Measurements from ENCODE around the gene UBE2L3. TPM values are rescaled to one million over a fixed set of nuclear protein-coding genes. Genes with fewer than 3 reads are reported as not detected.
"Not testable (repeated sequence)": the region's sequence is repeated elsewhere in the genome, so short reads cannot be mapped to it uniquely, and the experiment has no call there.

Gene UBE2L3
- 10 to 100 TPM; 52.8 to 59.3 (median 57.9) TPM for polyA plus RNA-seq (ENCODE audit: insufficient read length in 3 of 3)

DNA sequence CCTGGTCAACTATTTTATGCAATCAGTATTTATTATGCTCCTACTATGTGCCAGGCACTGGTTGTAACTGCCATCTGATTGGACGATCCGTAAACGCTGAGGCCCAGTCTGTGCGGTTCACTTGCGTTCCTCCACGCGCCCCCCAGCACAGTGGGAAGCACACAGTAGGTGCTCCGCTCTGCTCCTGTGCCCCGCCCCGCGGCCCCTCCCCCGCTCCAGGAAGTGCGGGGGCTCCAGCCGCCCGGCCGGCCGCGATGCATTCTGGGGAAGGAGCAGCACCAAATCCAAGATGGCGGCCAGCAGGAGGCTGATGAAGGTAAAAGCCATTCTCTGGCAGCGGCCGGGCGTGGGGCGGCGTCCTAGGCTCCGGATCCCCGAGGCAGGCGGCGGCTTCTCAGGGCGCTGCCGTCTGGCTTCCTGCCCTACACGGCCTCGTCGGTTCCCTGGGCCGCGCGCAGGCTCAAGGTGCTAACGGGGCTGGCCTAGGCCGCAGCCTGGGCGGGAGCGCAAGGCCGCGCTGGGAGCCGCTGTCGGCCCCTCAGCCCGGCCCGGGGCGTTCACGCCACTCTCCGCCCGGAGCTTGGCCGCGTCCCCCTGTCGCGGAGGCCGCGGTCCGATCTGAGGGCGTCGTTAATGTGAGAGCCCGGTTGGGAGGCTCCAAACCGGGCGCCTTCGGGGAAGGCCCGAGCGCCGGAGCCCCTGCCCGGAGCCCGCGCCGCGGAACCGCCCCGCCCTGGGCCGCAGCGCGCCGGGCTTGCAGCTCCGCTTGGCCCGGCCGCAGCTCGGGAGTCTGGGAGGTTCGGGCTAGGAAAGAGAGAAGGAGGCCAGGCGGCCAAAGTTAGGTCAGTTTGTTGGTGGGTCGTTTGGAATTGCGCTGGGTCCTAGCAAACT, at the start of gene UBE2L3:
UBE2L3 (plus strand) TSS at position 259 of the 891 bp plus-strand sequence; CDS start at position 290, 31 bp downstream.
- DNase-seq (ENCODE audit: low read depth in 3 of 3, low spot score in 2 of 3): peak; percentile 56 to 73 (median 63)

DNA sequence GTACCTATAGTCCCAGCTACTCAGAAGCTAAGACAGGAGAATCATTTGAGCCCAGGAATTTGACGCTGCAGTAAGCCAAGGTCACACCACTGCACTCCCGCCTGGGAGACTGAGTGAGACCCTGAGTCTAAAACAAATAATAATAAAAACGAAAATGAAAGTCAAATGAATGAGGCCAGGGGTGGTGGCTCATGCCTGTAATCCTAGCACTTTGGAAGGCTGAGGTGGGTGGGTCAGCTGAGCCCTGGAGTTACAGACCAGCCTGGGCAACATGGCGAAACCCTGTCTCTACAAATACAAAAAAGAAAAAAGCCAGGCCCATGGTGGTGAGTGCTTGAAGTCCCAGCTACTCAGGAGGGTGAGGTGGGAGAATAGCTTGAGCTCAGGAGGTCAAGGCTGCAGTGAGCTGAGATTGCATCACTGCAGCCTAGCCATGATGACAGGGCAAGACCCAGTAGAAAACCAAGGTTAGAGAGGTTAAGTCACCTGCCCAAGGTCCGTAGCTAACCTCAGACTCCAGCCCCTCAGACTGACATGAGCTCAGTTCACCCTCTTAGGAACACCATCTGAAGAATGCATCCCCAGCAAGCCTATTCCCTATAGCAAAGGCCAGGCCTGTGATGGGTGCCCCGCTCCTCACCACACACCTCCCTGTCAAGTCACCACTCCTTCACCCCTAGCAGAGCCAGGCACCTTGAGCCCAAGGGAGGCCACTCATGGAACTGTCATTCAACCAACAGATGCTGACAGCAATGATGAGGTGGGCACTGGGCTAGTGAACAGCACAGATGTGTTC, 40.6 kb upstream of the UBE2L3 start:
- DNase-seq (ENCODE audit: low read depth in 3 of 3, low spot score in 2 of 3): not testable (repeated sequence)

DNA sequence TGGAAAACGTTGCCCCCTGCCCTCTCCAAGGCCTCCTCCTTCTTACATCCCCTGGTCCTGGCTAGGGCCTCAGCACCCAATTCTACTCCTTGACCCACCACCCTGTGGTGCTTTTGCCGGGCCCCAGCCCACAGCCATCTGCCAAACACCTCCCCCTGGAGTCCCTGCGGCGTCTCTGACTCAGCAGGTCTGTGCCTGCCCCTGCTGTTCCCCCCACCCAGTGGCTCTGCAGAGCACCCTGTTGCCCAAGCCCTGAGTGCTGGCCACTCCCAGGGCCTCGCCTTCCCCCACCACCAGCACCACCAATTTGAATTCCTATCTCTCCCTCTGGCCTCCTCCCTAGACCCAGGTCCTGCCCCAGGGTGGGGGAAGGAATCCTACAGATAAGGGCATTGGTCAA, 36.0 kb upstream of the UBE2L3 start:
- DNase-seq (ENCODE audit: low read depth in 3 of 3, low spot score in 2 of 3): not testable (repeated sequence)

DNA sequence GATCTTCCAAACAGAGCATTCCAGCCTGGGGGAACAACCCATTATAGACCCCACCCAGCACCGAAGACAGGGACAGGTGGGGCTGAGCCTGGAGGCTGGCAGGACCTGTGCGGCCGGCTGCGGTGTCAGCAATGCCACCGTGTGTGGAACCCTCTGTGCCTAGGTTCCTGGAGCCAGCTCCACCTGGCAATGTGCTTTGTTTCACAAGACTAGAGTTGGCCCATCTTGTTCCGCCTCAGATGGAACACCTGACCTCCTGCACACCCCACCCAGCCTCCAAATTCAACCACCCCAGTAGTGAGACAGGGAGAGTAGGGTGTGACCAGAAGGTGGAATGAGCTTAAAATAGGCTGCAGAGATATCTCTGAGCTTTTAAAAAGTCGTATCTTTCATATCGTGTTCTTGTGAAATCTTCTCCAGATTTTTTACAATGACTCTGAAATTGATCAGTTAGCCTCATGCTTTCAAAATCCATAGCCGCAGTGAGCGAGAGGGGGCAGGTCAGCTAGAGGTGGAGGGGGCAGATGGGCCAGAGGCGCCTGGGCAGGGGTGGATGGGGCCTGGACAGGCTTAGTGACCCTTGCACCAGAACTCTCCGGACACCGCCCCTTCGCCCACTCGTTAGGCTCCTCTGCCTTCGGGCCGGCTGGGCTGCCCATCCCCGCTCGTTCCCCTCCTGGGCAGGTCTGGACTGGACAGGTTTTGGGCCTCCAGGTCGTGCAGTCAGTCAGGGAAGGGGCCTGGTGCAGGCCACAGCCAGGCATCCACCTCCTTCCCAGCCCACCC, 34.5 kb upstream of the UBE2L3 start:
- DNase-seq (ENCODE audit: low read depth in 3 of 3, low spot score in 2 of 3): not testable (repeated sequence)

DNA sequence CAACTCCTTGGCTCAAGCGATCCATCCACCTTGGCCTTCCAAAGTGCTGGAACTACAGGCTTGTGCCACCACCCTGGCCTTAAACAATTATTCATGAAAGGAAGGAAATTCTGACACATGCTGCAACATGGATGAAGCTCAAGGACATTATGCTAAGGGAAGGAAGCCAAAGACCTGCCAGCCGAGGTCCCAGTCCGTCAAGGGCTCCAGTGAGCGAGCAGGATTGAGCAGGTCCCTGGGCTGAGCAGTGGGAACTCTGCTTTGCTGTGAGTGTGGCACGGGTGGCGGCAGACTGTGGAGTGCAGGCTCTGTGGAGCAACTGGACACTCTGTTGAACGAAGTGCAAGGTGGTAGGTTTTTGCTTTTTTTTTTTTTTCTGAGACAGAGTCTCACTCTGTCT, 27.7 kb upstream of the UBE2L3 start:
- DNase-seq (ENCODE audit: low read depth in 3 of 3, low spot score in 2 of 3): not testable (repeated sequence)

DNA sequence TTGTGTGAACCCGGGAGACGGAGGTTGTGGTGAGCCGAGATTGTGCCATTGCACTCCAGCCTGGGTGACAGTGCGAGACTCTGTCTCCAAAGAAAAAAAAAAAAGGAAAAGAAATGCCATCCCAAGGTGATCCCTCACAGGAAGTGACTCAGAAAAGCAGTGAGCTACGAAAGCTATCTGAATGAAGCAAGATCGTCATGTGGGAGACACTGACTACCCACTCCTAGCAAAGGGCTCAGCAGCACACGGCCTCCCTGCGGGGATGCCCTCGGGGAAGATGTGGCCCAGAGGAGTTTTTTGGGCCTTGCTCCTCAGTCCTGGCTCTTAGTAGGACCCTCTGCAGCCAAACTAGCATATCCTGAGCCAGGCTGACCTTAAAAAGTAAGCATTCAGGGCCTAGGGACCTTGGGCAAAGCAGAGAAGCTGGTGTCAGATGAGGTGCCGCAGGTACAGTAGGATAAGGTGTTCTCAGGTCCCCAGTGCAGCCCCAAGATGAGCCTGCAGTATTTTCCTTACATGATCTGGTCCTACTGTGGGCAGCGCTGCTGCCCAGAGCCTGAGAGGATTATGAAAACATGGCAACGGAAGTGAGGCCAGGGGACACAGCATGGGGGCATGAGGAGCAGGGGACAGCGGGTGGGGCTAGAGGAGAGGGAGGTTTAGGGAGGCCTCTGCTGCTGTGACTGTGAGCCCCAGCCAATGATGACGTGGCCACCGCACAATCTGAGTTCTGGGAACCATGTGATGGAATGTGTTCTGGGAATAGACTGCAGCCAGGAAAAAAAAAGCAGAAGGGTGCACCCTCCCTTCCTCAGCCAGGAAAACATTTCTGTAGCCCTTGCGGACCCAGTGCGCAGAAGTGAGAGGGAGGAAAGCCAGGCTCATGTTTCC, 22.8 kb upstream of the UBE2L3 start:
- DNase-seq (ENCODE audit: low read depth in 3 of 3, low spot score in 2 of 3): not testable (repeated sequence)

DNA sequence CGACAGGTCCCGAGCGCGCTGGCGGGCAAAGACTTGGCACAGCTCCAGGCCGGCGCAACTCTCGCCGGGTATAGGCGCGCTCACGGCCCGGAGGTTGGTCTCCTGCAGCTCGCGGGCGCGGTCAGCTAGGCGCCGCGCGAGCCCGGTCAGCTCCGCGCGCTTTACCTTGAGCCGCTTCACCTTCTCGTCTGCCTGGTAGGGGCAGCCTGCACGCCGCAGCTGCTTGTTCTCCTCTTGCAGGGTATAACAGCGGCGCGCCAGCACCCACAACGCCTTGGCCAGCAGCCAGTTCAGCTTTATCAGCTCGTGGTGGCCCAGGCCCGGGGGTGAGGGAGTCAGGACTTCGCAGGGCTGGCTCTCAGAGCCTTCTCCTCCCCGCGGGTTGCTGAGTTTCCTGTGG, 18.0 kb upstream of the UBE2L3 start:
- not testable (repeated sequence) for DNase-seq (ENCODE audit: low read depth in 3 of 3, low spot score in 2 of 3)

DNA sequence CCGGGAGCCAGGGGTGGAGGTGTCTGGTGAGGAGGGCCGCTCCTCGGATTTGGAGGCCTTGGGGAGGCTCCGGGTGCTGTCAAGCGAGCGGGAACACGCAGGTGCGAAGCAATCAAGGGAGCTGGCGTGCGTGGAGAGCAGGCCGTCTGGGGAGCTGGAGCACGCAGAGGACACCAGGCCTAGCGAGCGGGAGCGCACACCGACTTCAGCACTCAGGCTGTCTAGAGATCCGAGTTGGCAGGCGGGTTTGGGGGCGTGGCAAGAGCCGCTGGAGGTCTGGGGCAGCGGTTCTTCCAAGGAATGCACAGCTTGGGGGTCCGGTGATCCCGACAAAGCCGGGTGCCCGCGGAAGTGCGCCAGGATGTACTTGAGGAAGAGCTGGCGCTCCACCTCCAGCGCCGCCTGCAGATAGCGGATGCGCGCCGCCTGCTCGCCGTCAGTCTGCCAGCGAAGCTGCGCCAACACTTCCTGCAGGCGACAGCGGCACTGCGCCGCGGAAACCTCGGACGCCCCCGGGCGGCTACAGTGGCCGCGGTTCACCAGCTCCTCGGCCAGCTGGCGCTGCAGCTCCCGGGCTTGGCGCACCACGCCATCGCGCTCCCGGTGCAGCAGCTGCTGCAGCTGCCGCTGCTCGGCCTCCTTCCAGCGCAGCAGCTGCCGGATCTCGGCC, 17.4 kb upstream of the UBE2L3 start:
- DNase-seq (ENCODE audit: low read depth in 3 of 3, low spot score in 2 of 3): not testable (repeated sequence)

DNA sequence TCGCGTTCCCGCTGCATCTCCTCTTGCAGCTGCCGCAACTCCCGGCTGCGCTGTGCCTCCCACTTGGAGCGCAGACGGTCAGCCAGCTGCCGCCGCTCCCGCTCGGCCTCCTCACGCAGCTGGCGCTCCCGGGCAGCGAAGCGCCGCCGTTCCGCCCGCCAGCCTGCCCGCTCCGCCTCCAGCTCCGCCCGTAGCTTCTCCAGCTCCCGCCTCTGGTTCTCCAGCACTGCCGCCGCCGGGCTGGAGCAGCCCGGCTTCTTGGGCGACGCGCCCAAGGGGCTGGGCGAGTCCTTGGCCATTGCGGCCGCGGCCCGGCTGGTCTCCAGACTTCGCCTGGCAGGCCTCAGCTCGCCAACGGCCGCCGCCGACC, 16.9 kb upstream of the UBE2L3 start:
- DNase-seq (ENCODE audit: low read depth in 3 of 3, low spot score in 2 of 3): not testable (repeated sequence)

DNA sequence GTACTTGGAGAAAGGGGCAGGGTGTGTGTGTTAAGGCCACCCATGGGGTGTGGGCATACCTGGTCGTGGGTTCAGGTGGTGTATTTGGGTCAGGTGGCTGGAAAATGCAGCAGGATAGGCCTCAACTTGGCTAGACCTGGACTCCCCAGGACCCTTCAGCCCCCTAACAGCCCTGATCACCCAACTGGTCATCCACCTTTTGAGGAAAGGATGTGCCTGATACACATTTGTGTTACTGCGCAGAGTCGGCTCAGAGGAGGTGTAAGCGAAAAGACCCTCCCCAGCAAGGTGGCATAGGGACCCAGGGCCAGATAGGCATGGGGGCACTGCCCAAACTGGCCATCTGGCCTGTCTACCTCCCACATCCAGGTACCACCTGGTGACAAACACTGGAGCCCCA, 16.2 kb upstream of the UBE2L3 start, which contains the start of gene RIMBP3C:
RIMBP3C (minus strand) TSS at position 101 of the 400 bp plus-strand sequence. CDS start 485 bp downstream, outside the sequence.
- DNase-seq (ENCODE audit: low read depth in 3 of 3, low spot score in 2 of 3): not testable (repeated sequence)

DNA sequence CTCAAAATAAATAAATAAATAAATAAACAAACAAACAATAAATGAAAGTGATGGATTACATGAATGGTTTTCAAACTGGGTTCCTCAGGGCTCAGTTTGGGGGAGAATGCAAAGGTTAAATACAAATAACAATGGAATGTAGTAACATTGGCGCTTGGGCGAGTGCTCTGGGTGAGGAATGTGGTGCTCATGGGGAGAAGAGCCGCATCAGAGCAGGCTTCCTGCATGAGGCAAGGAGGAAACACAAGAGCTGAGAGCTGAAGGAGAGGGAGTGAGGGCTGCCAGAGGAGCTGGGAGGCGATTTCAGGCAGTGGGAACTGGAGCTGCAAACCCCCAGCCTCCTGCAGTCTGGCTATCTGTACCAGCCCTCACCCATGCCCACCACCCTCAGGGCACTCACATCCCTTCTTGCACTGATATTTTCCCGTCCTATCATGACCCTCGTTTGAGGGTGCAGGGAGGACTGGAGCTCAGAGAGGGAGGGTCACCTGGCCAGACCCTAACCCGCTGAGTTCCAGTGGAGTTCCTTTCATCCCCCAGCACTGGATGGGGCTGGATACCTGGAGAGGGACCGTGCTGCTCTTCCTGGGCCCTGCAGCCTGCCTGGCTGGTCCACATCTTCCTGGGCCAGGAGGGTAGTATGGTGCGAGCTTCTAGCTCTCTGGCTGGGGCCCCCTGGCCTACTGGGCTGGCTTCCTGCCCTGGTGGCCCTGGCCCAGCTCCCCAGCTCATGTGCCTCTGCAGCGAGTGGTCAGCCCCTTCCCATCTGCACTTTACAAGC, 8.0 kb upstream of the UBE2L3 start:
- not testable (repeated sequence) for DNase-seq (ENCODE audit: low read depth in 3 of 3, low spot score in 2 of 3)

DNA sequence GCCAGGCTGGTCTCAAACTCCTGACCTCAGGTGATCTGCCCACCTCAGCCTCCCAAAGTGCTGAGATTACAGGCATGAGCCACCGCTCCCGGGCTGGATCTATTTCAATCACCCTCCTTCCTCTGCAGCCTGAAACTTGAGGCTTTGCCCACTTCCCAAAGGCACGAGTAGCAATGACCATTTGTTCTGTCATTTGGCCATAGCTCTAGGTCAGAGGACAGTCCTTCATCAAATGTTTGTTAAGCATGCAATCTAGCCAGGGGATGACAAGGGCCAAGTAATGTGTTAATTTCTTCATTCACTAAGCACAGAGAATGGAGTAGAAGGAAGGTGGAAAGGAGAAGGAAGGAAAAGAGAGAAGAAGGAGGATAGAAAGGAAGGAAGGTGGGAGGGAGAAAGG, 6.9 kb upstream of the UBE2L3 start:
- not testable (repeated sequence) for DNase-seq (ENCODE audit: low read depth in 3 of 3, low spot score in 2 of 3)

DNA sequence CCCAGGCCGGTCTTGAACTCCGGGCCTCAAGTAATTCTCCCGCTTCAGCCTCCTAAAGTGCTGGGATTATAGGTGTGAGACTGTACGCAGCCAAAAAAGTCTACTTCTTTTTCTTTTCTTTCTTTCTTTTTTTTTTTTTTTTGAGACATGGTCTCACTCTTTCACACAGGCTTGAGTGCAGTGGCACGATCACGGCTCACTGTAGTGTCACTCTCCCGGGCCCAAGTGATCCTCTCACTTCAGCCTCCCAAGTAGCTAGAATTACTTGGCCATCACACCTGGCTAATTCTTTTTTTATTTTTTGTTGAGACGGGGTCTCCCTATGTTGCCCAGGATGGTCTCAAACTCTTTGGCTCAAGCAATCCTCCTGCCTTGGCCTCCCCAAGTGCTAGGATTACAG, 3.6 kb upstream of the UBE2L3 start:
- DNase-seq (ENCODE audit: low read depth in 3 of 3, low spot score in 2 of 3): no peak

DNA sequence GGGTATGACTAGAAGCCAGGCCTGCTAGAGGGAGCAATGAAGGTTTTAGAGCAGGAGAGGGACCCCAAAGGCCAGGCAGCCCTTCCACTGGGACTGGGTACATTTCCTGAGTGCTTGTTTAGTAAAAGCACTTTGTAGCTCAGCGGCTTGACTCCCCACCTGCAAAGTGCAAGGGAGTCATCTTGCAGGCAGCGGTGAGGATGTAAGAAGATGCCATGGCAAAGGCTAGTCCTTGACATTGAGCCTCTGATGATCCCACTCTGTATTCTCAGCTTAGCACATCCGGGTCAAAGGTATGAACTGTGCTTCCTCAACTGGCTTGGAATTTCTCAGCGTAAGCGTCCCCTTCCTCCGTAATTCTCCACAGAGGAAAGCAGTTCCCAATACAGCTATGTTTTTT, 3.1 kb upstream of the UBE2L3 start:
- no peak for DNase-seq (ENCODE audit: low read depth in 3 of 3, low spot score in 2 of 3)

DNA sequence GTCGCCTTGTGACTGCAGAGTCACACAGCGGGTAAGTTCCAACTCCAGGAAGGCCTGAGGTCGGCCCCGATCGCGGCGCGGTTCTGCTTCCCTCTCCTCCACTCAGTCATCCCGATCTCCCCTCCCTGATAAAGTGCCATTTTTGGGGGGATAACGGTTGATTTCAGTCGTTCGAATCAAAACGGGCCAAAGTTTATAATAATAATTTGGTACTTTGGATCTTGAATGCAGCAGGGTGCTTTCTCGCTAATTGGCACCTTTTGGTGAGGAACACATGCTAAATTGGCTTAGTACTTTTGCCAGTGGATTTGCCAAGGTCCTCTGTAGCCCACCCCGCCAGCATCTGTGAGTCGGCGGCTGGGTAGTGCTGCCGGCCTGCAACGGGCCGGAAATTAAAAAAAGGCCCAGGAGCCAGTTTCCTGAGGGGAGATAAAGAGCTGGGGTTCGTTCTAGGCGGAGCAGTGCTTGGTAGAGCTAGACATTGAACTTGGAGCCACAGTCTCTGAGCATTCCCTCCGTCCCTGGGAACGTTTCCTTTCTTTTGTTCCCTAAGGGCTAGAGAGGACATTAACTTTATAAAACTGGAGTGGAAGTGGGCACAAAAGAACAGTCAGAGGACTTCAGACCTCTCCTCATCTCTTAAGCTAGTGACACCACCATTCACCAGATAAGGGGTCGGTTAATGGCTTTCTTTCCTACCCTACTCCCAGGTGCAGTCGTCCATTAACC, 997 bp downstream of the UBE2L3 start:
- peak in 1 of 3 donors; percentile 7 for DNase-seq (ENCODE audit: low read depth in 3 of 3, low spot score in 2 of 3)

DNA sequence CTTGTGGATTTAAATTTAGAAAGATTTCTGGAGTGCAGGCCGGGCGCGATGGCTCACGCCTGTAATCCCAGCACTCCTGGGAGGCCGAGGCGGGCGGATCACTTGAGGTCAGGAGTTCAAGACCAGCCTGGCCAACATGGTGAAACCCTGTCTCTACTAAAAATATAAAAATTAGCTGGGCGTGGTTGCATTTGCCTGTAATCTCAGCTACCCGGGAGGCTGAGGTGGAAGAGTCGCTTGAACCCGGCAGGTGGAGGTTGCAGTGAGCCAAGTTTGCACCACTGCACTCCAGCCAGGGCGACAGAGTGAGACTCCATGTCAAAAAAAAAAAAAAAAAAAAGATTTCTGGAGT, 1.5 kb downstream of the UBE2L3 start:
- DNase-seq (ENCODE audit: low read depth in 3 of 3, low spot score in 2 of 3): not testable (repeated sequence)

DNA sequence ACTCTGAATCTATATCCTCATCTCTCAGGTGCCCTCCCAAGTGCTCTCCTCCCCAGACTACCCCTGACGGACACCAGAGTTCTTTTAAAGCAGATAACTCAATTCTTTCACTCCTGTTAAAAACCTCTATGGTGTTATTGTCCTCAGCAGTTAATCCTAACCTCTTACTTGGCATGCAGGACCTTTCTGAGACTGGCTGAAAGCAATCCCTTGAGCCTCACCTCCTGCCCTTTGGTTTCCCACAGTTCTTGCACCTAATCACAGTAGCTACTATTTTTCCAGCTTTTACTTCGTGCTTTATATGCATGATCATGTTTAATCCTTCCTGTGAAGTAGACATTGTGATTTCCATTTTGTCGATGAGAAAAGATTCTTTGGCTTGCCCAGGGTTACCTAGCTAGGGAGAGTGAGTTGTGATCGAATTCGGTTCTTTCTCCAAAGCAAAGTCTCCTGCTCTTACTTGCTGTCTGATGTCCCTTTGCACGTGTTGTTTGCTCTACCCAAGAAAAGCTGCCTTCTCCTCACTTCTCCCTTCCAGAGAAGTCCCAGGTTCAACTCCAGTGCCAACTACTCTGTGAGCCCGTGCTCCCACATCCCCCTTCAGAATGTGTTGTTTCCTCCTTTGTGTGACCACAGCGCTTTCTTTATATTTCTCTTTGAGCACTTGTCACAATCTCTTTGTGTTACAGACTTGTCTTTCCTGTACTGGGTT, 2.1 kb downstream of the UBE2L3 start:
- DNase-seq (ENCODE audit: low read depth in 3 of 3, low spot score in 2 of 3): no peak

Data from right renal cortex interstitium (tissue), 3 donors.